T-helper 17 cell (primary cell): ENCODE data around the gene GLT8D1. TPM values are rescaled to one million over a fixed set of nuclear protein-coding genes. Genes with fewer than 3 reads are reported as not detected.

Source experiments
- ATAC-seq: fragments of 150-1000 bp; cut with Tn5 transposase; 2 replicates; pipeline ENCODE4 v1.10.0; 2021; ENCODE audit warnings: mild to moderate bottlenecking, moderate library complexity
- DNase-seq, 3 donors: peaks; one replicate each; pipeline versions ENCODE4 v3.0.0 to v3.0.0-alpha.2; 2020 to 2021
- H3K9me3 ChIP-seq: one replicate; pipeline ENCODE4 v1.7.0; 2013; ENCODE audit warnings: low read length, mild to moderate bottlenecking; ENCODE audit not compliant: control insufficient read depth, poor library complexity, severe bottlenecking
- H3K27ac Mint-ChIP-seq: one replicate; pipeline ENCODE4 v1.8.0; 2022; ENCODE audit warnings: mild to moderate bottlenecking, moderate library complexity, mixed read lengths
- H3K27me3 Mint-ChIP-seq: one replicate; pipeline ENCODE4 v1.8.0; 2022; ENCODE audit warnings: mixed read lengths
- H3K36me3 Mint-ChIP-seq: one replicate; pipeline ENCODE4 v1.8.0; 2022; ENCODE audit warnings: low read depth, mixed read lengths
- H3K4me1 Mint-ChIP-seq: one replicate; pipeline ENCODE4 v1.8.0; 2022; ENCODE audit warnings: mild to moderate bottlenecking, mixed read lengths
- H3K4me3 Mint-ChIP-seq: one replicate; pipeline ENCODE4 v1.8.0; 2022; ENCODE audit warnings: mild to moderate bottlenecking, moderate library complexity, mixed read lengths
- total RNA-seq, 4 donors: library from RNA in 2 of 4; stranded (reverse) in 2 of 4; gene quantifications; one replicate each; pipeline ENCODE4 v1.2.3 and lab custom pipeline; 2022 to 2026

Gene GLT8D1
- total RNA-seq, 2 donors from 2014 or later: 18.9 to 23.0 TPM

DNA sequence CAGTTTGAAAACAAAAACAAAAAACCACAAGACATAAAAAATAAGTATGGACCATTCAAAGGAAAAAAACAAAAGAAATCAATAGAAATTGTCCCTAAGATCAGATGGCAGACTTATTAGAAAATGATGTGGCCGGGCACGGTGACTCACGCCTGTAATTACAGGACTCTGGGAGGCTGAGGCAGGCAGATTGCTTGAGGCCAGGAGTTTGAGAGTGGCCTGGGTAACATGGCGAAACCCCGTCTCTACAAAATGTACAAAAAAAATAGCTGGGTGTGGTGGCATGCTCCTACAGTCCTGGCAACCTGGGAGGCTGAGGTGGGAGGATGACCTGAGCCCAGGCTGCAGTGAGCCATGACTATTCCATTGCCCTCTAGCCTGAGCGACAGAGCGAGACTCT lies 16.9 kb upstream of the GLT8D1 start:
- Mint-ChIP-seq H3K27me3 (no peaks in the 10 kb centered on the region), H3K4me1 (peaks cover 10% of the 10 kb centered on the region), H3K36me3 (peaks cover 2% of the 10 kb centered on the region), H3K4me3 (no peak overlapping the region), H3K27ac (no peak overlapping the region)
- DNase-seq: no peak
- no peak for ATAC-seq
- no peaks in the 10 kb centered on the region for H3K9me3 ChIP-seq

DNA sequence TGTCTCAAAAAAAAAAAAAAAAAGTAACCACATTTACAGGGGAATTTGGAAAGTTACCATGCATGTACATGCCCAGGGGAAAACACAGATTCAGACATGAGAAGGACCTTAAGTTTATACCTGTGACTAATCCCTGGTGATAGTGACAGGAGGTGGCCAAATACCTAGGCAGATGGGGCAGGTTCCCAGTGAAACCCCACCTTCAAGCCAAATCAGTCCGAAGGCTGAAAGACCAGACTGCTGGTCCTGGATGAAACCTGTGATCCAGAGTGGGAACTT lies 16.1 kb upstream of the GLT8D1 start:
- peaks cover 2% of the 10 kb centered on the region for H3K36me3 Mint-ChIP-seq
- ATAC-seq (no peak), DNase-seq (no peak)
- no peak overlapping the region for H3K4me3 Mint-ChIP-seq
- peaks cover 10% of the 10 kb centered on the region for H3K4me1 Mint-ChIP-seq
- H3K27me3 Mint-ChIP-seq: no peaks in the 10 kb centered on the region
- H3K27ac Mint-ChIP-seq: no peak overlapping the region
- H3K9me3 ChIP-seq: no peaks in the 10 kb centered on the region

DNA sequence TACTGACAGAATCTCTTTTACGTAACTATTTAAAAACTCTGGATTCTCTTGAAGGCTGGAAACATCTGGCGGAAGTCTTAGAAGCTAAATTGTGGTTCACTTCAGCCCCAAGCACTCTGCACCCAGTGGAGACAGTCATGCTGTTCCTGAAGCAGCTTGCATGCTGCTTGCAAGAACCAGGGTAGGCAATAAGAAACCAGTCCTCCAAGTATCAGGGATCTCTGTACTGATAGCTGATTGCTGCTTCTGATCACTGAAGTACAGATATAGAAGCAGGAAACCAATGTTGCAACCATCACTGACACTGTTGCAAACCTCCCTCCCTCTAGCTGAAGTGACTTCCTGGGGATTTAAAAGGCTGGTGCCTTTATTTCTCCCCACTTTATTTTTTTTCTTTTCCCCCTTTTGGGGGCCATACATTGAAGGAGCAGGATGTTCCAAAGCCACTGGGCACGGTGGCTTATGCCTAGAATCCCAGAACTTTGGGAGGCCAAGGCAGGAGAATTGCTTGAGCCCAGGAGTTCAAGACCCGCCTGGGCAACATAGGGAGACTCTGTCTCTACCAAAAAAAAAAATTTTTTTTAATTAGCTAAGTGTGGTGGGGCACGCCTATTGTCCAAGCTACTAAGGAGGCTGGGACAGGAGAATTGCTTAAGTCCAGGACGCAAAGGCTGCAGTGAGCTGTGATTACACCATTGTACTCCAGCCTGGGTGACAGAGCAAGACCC lies 15.6 kb upstream of the GLT8D1 start:
- ATAC-seq (peak; percentile 72), DNase-seq (no peak)
- peaks cover 2% of the 10 kb centered on the region for H3K36me3 Mint-ChIP-seq
- H3K27ac Mint-ChIP-seq: peak overlapping the region; percentile 19
- H3K9me3 ChIP-seq: no peaks in the 10 kb centered on the region
- H3K27me3 Mint-ChIP-seq: no peaks in the 10 kb centered on the region
- no peak overlapping the region for H3K4me3 Mint-ChIP-seq
- peaks cover 14% of the 10 kb centered on the region for H3K4me1 Mint-ChIP-seq

DNA sequence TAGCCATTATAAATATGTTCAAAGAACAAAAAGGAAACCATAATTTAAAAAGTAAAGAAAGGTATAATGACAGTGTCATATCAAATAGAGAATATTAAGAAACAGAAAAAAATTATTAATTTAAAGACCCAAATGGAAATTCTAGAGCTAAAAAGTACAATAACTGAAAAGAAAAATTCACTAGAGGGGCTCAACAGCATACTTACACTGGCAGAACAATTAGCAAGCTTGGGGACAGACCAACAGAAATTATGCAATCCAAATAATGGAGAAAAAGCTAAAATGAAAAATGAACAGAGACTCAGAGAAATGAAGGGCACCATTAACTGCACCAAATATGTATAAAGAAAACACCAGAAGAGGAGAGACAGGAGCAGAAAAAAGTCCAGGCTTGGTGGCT lies 14.0 kb upstream of the GLT8D1 start:
- no peaks in the 10 kb centered on the region for H3K27me3 Mint-ChIP-seq
- no peak for DNase-seq
- peak overlapping the region; percentile 4 for H3K4me3 Mint-ChIP-seq
- peak overlapping the region; percentile 19 for H3K27ac Mint-ChIP-seq
- no peaks in the 10 kb centered on the region for H3K36me3 Mint-ChIP-seq
- H3K9me3 ChIP-seq: no peaks in the 10 kb centered on the region
- no peak for ATAC-seq
- H3K4me1 Mint-ChIP-seq: peaks cover 14% of the 10 kb centered on the region

DNA sequence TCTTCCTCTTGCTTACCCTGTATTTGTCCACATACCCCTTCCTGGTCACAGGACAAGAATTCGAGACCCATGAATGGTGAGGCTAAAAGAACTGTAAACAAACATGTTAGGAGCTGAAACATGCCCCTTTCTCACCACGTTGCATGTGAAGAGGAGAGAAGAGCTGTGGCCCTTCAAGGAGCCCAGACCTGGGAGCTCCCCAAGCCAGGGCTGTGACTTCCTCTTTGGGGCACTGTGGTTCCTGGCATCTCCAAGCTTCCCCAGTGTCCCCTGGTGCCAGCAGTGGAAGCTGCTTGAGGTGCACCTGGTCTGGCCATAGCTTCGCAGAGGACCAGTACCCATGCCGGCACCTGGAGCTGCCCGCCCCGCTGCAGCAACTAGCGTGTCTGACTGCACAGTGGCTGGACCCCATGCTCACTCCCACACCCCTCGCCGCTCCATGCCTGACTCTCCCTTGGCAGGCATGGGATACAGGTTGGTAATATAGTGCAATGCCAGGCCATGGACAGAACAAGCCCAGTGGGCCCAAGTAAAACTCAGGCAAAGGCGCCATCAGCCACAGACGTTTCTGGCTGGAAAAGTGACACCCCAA lies 10.2 kb upstream of the GLT8D1 start:
- H3K27me3 Mint-ChIP-seq: no peaks in the 10 kb centered on the region
- no peak overlapping the region for H3K4me3 Mint-ChIP-seq
- peaks cover 12% of the 10 kb centered on the region for H3K4me1 Mint-ChIP-seq
- no peaks in the 10 kb centered on the region for H3K9me3 ChIP-seq
- ATAC-seq: no peak
- H3K27ac Mint-ChIP-seq: no peak overlapping the region
- H3K36me3 Mint-ChIP-seq: no peaks in the 10 kb centered on the region
- DNase-seq: no peak

DNA sequence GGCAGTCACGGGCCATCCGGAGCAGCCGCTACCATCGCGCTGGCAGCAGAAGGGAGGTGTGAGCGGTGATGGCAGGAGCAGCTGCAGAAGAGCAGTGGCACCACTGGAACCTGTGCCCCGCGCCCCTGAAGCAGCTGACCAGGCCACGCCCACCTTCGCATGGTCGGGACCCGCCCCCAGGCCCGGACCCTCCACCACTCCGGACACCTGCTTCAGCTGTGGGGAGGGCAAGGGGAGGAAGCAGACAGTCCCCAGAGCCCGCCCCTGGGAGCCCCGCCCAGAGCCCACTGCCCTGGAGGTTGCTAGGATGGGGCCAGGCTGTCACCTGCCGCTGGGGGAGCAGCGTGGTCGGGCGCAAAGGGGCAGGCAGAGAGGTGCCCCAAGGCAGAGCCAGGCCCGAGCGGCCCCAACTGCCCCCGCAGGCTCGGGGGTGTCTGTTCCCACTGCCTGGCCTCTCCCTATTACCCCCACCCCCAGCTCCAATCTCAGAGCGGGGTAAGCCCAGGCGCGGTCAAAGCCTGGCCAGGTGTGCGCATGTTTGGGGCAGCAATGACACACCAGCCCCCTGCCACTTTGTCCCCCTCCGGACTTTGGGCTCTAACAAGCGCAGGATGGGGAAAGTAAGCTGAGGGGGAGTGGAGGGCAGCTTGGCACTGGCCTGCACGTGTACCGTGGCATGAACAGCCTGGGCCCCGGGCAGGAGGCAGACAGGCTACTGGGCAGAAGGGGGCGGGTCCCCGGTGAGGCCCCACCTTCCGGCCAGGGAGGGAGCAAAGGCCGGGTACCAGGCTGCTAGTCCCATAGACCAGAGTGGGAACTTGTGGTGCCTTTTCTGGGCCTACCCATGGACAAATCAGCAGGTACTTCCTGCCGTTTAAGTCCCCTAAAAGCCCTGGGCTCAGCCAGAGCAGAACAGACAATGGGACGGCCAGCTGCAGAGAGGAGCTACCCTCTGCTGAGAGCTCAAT lies 9.0 kb upstream of the GLT8D1 start:
- DNase-seq: no peak
- H3K4me1 Mint-ChIP-seq: peaks cover 4% of the 10 kb centered on the region
- no peak overlapping the region for H3K4me3 Mint-ChIP-seq
- H3K27ac Mint-ChIP-seq: no peak overlapping the region
- H3K36me3 Mint-ChIP-seq: no peaks in the 10 kb centered on the region
- ATAC-seq: no peak
- no peaks in the 10 kb centered on the region for H3K27me3 Mint-ChIP-seq
- no peaks in the 10 kb centered on the region for H3K9me3 ChIP-seq

DNA sequence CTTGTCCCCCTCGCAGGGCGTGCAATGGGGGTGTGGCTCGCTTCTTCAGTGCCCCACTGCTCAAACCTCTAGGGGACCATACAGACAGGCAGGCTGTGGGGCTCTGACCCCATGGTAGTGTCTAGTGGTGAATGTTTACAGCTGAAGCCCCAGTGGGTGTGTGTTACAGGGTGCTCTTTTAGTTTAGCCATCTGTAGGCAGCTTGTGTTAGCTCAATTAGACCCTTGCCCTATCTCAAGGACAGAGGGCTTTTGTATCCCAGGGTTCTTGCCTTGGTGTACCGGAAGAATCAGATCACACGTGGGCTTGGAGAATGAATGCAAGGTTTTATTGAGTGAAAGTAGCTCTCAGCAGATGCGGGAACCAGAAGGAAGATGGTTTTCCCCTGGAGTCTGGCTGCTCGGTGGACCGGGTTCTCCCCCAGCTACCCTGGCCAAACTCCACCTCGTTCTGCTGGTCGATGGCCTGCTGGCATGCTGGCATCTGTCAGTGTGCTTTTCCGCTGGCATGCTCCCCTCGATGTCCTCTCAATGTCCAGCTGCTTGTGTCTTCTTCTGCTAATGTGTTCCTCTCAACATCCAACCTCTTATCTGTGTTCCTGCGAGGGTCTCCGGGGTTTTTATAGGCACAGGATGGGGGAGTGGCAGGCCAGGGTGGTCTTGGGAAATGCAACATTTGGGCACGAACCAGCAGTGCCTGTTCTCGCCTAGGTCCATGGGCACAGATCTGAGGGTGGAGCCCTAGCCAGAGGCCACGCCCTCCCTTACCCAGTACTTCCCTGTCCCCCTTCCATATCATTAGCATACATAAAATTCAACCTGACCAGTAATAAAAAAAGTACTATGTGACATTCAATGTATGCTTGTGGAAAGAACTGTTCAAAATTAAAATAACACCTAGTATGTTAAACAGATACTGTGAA lies 7.0 kb upstream of the GLT8D1 start:
- no peak overlapping the region for H3K4me3 Mint-ChIP-seq
- H3K9me3 ChIP-seq: no peaks in the 10 kb centered on the region
- ATAC-seq: no peak
- no peaks in the 10 kb centered on the region for H3K36me3 Mint-ChIP-seq
- no peaks in the 10 kb centered on the region for H3K27me3 Mint-ChIP-seq
- H3K27ac Mint-ChIP-seq: no peak overlapping the region
- H3K4me1 Mint-ChIP-seq: peaks cover 4% of the 10 kb centered on the region
- no peak for DNase-seq

DNA sequence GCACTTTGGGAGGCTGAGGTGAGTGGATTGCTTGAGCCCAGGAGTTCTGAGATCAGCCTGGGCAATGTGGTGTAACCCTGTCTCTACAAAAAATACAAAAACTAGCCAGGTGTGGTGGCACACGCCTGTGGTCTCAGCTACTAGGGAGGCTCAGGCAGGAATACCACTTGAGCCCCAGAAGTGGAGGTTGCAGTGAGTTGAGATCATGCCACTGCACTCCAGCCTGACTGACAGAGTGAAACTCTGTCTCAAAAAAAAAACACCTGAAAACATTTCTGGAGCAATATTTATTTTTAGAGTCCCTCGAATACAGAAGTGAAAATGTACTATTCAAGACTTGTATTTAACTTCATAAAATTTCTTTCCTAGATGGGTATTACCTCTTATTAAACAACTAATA lies 4.9 kb upstream of the GLT8D1 start:
- no peaks in the 10 kb centered on the region for H3K4me1 Mint-ChIP-seq
- no peak overlapping the region for H3K27ac Mint-ChIP-seq
- H3K36me3 Mint-ChIP-seq: no peaks in the 10 kb centered on the region
- no peak overlapping the region for H3K4me3 Mint-ChIP-seq
- no peaks in the 10 kb centered on the region for H3K27me3 Mint-ChIP-seq
- H3K9me3 ChIP-seq: no peaks in the 10 kb centered on the region
- ATAC-seq (no peak), DNase-seq (no peak)

DNA sequence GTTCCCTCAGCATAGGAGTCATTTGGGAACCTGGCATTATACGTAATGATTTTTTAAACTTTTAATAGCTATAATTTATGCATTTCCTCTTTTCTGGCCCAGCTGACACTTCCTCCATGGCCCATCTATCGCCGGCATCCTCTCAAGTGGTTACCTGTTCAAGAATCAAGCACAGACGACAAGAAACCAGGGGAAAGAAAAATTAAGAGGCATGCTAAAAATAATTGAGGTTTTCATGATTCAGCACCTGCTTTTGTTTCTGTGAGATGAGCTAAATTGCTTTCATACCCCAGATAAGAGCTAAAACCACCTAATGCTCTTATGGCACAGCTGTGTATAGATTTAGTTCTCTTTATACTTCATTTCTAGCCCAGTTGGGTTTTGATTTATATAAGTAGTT lies 2.0 kb upstream of the GLT8D1 start:
- peak overlapping the region; percentile 72 for H3K4me3 Mint-ChIP-seq
- no peaks in the 10 kb centered on the region for H3K27me3 Mint-ChIP-seq
- H3K4me1 Mint-ChIP-seq: peaks cover 12% of the 10 kb centered on the region
- no peaks in the 10 kb centered on the region for H3K36me3 Mint-ChIP-seq
- no peak for ATAC-seq
- no peaks in the 10 kb centered on the region for H3K9me3 ChIP-seq
- H3K27ac Mint-ChIP-seq: peak overlapping the region; percentile 98
- DNase-seq: no peak

DNA sequence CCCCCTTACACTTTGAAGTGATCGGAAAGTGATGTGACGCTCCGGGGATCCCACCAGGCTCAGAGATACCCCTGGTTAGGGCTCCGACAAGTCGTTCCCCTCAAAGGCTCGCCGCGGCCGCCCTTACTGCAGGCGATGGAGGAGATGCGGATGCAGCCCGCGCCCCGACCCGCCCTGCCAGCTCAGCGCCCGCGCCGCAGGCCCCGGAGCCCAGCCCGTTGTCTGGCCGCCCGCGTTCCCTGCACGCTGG lies 228 bp downstream of the GLT8D1 start:
- Mint-ChIP-seq H3K36me3 (no peaks in the 10 kb centered on the region), H3K4me3 (peak overlapping the region; percentile 94), H3K27me3 (no peaks in the 10 kb centered on the region), H3K27ac (peak overlapping the region; percentile 98), H3K4me1 (peaks cover 14% of the 10 kb centered on the region)
- ATAC-seq (no peak), DNase-seq (no peak)
- H3K9me3 ChIP-seq: no peaks in the 10 kb centered on the region

DNA sequence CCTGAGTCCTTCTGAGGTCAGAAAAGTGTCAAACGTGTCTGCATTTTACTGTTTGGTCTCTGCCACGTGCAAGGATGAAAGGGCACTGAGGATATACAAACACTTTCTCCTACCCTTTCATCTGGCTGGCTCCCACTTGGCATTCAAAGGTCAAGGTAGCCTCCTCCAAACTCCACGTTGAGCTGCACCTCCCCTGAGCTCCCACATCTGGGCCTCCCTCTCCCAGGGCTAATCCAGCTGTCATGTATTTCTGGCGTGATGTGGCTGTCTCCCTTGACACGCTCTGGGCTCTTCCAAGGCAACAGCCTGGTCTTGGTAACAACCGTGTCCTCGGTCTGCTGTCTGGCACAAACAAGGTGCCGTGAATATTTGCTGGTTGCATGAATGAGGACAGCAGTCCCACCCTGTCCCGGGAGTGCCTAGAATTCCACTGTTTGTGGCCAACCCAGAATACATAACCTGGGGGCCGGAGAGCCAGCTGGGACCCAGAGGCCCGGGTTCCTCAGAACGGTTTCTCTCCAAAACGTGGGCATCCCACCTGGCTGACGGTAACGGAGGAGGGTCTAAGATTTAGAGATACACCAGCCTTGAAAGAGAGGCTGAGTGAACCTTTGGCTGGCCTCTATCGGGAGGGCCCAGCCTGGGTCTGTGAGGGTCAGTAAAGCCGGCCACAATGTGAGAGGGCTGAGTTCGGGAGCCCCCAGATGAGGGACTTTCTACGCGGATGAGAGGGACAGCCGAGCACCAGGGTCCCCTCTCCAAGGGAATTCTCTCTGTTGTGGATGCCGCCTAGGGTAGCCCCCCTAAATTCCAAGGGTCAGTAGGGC lies 767 bp downstream of the GLT8D1 start:
- no peaks in the 10 kb centered on the region for H3K9me3 ChIP-seq
- H3K36me3 Mint-ChIP-seq: no peaks in the 10 kb centered on the region
- peaks cover 14% of the 10 kb centered on the region for H3K4me1 Mint-ChIP-seq
- DNase-seq (no peak), ATAC-seq (no peak)
- peak overlapping the region; percentile 94 for H3K4me3 Mint-ChIP-seq
- H3K27ac Mint-ChIP-seq: peak overlapping the region; percentile 98
- H3K27me3 Mint-ChIP-seq: no peaks in the 10 kb centered on the region

DNA sequence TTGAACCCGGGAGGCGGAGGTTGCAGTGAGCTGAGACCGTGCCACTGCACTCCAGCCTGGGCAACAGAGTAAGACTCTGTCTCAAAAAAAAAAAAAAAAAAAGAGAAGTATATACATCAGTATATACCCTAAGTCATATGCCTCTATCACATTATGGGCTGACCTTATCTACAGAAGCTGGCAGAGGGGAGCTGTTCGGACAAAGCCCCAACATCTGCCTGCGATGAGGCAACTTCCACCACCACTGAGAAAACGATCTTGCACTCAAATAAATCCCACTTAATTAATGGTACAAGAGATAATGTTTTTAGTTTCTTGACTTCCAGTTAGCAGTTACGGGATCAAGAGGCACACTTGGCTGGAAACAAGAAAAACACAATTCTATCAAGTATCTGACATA lies 2.2 kb downstream of the GLT8D1 start:
- DNase-seq (no peak), ATAC-seq (no peak)
- no peaks in the 10 kb centered on the region for H3K36me3 Mint-ChIP-seq
- H3K27me3 Mint-ChIP-seq: no peaks in the 10 kb centered on the region
- no peak overlapping the region for H3K4me3 Mint-ChIP-seq
- peaks cover 14% of the 10 kb centered on the region for H3K4me1 Mint-ChIP-seq
- no peaks in the 10 kb centered on the region for H3K9me3 ChIP-seq
- H3K27ac Mint-ChIP-seq: no peak overlapping the region
